GM13976 (cell line): ENCODE results near the gene NEDD8.
"Not testable (repeated sequence)": the region's sequence is repeated elsewhere in the genome, so short reads cannot be mapped to it uniquely, and the experiment has no call there.

ENCODE experiments used
- DNase-seq: peaks from one replicate; pipeline ENCODE4 v3.0.0; 2012; ENCODE audit warnings: low spot score
- in situ Hi-C: fragments of 300-500 bp; cut with MboI; formaldehyde crosslinking; loops from one replicate; pipeline ENCODE4 v1.12.0; 2022; ENCODE audit warnings: low sequenced_read_pairs, mixed read lengths, inconsistent platforms; ENCODE audit not compliant: unreplicated experiment
- TF ChIP-seq, protein P1 (sequence below): IDR thresholded peaks from 2 replicates; pipeline ENCODE4 v1.5.1; 2012; ENCODE audit warnings: borderline replicate concordance, mild to moderate bottlenecking; ENCODE audit not compliant: insufficient read depth; ENCODE audit errors: extremely low read depth, missing control alignments, control extremely low read depth

NEDD8 gene

DNA sequence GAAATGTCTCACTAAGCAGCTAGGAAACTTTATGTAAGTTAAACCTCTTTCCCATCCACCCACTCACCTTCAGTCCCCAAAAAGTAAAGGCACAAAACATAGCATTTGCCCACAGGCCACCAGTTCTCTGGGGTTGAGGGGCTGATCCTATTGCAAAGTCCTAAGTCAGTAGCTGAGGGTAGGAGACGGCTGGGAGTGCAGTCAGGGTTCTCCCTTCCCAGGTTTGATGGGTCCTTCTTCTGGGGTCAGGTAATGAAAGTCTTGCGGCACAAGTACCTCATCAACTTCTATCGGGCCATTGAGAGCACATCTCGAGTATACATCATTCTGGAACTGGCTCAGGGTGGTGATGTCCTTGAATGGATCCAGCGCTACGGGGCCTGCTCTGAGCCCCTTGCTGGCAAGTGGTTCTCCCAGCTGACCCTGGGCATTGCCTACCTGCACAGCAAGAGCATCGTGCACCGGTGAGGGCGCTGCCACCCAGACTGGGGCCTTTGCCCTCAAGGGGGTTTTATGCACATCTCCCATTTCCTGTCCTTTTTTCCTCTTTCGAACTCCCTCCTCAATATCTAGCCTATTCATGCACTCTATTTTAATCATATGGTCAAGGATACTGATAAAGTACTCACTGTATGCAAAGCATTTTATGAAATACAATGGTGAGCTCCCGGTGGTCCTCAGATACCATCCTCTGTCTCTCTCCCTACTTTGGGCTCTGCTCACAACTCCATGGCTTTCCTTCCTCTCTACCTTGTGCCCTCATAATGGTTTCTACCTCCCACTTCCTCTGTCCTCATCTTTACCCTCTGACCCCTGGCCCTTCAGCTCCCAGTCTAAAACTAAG is 25.7 kb downstream of the NEDD8 start:
- DNase-seq, result no peak
- in situ Hi-C loops, result no loop called here
- TF ChIP-seq, protein P1, sequence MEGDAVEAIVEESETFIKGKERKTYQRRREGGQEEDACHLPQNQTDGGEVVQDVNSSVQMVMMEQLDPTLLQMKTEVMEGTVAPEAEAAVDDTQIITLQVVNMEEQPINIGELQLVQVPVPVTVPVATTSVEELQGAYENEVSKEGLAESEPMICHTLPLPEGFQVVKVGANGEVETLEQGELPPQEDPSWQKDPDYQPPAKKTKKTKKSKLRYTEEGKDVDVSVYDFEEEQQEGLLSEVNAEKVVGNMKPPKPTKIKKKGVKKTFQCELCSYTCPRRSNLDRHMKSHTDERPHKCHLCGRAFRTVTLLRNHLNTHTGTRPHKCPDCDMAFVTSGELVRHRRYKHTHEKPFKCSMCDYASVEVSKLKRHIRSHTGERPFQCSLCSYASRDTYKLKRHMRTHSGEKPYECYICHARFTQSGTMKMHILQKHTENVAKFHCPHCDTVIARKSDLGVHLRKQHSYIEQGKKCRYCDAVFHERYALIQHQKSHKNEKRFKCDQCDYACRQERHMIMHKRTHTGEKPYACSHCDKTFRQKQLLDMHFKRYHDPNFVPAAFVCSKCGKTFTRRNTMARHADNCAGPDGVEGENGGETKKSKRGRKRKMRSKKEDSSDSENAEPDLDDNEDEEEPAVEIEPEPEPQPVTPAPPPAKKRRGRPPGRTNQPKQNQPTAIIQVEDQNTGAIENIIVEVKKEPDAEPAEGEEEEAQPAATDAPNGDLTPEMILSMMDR, result no peak

DNA sequence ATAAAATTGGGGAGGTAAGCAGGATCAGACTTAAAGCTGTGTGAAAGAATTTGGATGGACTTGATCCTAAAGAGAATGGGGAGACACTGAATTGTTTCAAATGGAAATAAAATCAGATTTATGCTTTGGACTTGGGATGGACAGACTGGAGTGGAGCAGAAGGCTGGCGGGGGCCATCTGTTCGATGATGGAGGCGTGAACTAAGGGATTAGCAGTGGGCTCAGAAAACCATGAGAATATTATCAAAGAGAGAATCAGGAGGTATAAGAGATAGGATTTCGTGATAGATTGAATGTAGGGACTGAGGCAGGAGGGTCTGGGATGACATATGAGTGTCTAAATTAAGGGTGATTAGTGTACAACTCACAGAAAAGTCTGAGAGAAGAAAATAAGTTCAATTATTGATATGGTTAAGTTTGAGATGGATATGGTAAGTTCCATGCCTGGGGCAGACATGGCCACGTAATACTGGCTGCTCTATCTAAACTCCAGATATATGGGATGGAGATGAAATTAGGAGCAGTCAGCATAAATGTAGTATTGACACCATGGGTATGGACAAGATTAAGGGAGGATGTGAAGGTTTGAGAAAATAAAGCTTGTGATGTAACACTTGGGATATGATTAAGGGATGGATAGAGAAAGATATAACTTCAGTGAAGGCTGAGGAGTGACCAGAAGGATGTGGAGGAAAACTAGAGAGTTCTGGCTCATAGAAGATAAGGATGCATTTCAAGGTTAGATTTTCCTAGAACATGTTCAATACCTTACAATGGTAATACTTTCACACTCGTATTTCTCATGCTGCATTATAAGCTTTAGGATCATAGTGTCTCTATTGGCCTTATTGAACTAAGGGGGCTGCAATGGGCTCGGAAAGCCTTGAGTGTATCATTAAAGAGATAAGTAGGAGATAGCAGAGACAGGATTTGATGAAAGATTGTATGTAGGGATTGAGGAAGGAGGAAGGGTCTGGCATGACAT is 27.7 kb downstream of the NEDD8 start:
- in situ Hi-C loops, result no loop called here
- no peak for DNase-seq
- TF ChIP-seq, protein P1, result no peak

DNA sequence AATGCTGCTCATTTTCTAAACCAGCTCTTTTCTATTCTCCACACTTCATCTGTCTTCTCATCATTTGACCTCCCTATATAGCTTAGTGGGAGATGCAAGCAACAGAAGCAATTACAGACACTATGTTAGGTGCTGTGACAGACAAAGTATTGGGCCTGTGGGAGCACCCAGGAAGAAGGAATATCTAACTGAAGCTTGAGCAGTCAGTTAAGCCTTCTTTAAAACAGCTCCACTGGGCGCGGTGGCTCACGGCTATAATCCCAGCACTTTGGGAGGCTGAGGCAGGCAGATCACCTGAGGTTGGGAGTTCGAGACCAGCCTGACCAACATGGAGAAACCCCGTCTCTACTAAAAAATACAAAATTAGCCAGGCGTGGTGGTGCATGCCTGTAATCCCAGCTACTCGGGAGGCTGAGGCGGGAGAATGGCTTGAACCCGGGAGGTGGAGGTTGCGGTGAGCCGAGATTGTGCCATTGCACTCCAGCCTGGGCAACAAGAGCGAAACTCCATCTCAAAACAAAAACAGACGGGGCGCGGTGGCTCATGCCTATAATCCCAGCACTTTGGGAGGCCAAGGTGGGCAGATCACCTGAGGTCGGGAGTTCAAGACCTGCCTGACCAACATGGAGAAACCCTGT is 28.8 kb downstream of the NEDD8 start:
- in situ Hi-C loops, result not testable (repeated sequence)

DNA sequence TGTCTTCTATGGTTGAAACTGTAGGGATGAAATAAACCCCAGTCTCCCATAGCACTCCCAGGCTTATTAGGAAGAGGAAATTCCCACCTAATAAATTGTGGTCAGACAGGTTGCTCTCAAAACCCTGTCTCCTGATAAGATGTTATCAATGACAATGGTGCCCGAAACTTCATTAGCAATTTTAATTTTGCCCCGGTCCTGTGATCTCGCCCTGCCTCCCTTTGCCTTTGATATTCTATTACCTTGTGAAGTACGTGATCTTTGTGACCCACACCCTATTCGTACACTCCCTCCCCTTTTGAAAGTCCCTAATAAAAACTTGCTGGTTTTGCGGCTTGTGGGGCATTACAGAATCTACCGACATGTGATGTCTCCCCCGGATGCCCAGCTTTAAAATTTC is 29.6 kb downstream of the NEDD8 start:
- in situ Hi-C loops, DNase-seq: not testable (repeated sequence)

More for the DNA sequence above, 28.8 kb downstream of the NEDD8 start:
- DNase-seq, result not testable (repeated sequence)

DNA sequence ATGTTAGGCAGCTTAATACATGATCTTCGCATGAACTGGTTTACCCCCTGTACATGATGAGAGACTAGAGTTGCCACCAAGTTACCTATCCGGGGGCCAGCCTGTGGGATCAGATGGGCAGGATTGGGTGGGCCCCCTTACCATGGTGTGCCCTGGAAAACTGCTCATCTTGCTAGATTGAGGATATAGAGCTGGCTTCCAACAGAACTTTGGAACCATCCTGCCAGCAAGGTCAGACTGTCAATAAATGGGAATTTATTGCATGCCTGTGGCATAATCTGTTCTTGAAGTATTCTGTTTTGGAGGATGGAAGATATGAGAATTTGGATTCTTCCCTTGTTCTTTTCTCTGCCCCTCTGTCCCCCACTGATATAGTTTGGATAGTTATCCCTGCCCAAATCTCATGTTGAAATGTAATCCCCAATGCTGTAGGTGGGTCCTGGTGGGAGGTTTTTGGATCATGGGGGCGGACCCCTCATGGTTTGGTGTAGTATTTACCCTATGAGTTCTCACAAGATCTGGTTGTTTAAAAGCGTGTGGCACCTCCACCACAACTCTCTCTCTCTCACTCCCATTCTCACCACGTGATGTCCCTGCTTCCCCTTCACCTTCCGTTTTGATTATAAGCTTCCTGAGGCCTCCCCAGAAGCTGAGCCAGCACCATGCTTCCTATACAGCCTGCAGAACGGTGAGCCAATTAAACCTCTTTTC is 33.2 kb downstream of the NEDD8 start:
- in situ Hi-C loops, result no loop called here

DNA sequence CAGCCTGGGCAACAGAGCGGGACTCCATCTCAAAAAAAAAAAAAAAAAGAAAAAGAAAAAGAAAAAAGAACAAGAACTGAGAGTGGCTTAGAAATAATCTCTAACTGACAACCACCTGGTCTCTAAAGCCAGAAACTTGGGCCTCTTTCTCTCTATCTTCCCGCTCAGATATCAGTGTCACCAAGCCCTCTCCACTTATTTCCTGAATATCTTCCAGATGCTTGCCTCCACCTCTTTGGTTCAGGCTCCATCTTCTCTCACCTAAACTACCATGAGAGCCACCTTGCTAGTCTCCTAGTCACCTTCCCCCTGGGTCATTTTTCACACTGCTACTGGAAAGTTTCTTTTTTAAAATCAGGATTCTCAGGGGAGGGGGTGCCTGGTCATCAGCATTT is 35.1 kb downstream of the NEDD8 start:
- DNase-seq, result no peak
- in situ Hi-C loops, result no loop called here
- TF ChIP-seq, protein P1, result no peak

More for the DNA sequence above, 33.2 kb downstream of the NEDD8 start:
- TF ChIP-seq, protein P1, result no peak
- no peak for DNase-seq
